Raji (cell line): ENCODE measurements around the gene RIMS4.

Source experiments
- POLR2A ChIP-seq: IDR thresholded peaks from 2 replicates; pipeline ENCODE4 v1.6.1; 2011; ENCODE audit warnings: low read depth, low read length, control low read depth; ENCODE audit not compliant: insufficient read depth

Gene RIMS4

DNA sequence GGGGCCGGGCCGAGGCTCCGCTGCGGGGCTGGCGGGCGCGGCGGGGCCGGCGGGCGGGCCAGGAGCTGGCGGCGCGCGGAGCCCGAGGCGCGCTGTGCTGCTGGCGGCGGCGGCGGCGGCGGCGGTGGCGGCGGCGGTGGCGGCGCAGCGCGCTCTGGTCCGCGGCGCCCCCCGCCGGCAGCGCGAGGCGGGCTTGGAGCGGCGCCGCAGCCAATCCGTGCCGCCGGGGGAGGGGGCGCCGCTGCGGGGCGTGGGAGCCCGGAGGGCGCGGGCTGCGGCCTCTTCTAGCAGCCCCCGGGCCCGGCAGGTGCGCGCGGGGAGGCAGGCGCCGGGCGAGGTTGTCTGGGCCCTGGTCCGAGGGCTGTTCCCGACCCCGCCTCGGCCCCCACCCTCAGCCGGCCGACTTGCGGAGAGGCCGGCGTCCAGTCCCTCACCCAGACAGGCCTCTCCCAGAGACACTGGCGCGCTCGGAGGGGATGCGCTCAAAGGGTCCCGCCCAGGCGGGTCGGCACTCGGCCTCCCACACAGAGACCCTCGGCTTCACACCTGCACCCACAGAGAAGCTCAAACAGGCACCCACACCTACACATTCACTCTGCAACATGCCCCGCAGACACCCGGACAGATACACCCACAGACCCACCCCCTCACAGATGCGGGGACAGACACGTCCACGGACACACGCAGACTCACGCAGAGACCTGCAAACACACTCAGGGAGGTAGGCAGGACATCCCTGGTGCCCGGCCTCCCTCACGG is at the start of gene RIMS4:
Gene RIMS4, minus strand, starts transcription at position 156 of the 759 bp plus-strand sequence. CDS start 275 bp downstream, outside the sequence.
- no peak for TF ChIP-seq POLR2A

DNA sequence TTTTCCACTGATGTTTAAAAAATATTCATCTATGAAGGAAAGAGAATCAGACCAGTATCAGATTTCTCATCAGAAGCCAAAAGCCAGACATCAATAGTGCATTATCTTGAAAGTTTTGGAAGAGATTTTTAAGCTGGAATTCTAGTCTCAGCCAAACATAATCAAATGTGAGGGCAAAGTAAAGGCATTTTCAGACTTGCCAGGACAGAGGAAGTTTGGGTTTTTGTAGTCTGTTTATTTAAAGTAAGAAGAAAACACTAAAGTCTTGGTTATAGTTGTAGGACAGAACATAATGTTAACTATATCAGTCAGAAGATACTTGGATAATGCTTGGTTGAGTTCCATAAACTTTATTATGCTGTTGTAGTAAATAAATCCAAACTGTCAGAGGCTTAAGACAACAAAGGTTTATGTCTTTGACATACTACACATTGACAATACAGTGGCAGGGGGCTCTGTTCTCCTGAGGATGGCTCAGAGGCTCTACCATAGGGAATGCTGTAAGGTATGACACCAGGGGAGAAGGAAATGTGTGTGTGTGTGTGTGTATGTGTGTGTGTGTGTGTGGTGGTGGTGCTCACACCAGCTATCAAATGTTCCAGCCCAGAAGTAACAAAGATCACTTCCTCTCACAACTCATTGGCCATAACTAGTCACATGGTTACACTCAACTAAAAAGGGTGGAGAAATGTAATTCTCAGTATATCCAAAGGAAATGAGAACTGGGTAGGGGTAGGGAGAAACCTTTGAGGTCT is 48.4 kb upstream of the RIMS4 start:
- TF ChIP-seq POLR2A, result no peak

DNA sequence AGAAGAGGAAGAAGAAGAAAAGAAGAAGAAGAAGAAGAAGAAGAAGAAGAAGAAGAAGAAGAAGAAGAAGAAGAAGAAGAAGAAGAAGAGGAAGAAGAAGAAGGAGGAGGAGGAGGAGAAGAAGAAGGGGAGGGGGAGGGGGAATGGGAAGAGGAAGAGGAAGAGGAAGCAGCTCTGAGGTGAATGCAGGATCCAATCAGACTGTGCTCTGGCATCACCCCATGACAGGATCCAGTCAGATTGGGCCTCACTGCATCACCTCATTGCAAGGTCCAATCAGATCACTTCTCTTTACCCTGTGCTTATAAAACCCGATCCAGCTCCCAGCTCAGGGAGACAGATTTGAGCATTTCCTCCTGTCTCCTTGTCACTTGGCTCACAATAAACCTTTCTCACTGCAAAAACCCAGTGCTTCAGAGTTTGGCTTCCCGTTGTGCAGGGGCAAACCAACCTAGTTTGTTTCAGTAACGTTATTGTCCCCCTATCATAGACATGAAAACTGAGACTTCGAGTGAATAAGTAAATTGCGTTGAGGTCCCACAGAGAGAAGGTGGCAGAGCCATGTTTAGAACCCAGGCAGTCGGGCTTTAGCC is 46.6 kb upstream of the RIMS4 start:
- no peak for TF ChIP-seq POLR2A

DNA sequence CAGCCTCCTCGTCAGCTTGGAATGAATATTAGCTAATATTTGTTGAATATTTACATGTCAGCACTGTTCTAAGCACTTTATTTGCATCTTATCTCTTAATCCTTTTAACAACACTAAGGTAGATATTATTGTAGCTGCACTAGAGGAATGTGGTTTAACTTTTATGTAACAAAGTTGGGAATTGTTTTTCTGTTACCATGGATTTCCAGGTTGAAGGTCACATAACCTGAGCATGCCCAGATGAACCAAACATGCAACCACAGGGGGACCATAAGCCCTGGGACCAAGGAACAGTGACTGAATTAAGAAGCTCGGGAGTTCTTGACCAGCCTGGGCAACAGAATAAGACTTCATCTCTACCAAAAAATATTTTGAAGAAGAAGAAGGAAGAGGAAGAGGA is 46.1 kb upstream of the RIMS4 start:
- TF ChIP-seq POLR2A, result no peak

DNA sequence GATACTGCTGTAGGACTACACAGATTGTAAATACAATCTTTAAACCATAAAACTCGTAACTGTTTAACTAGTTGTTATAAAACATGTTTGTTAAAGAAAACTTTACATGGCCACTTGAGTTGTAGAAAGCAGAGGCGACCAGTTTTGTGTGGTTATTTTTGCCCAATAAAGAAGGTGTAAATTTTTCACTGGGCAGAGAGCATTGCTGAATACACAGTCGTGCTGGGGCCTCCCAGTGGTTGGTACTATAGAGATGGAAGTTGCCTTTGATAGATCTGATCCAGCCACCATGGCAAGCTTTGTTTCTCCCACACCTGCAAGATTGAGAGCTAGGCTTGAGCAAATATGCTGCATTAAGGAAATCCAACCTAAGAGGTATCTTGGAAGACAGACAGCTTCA is 41.2 kb upstream of the RIMS4 start:
- TF ChIP-seq POLR2A, result no peak

DNA sequence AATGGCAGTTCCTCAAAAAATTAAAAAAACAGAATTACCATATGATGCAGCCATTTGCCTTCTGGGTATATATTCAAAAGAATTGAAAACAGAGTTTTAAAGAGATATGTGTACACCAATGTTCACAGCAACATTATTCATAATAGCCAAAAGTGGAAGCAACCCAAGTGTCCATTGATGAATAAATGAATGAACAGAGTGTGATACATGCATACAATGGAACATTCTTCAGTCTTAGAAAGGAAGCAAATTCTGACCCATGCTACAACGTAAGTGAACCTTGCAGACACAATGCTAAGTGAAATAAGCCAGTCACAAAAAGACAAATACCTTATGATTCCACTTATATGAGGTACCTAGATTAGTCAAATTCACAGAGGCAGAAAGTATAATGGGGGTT is 40.5 kb upstream of the RIMS4 start:
- no peak for TF ChIP-seq POLR2A

DNA sequence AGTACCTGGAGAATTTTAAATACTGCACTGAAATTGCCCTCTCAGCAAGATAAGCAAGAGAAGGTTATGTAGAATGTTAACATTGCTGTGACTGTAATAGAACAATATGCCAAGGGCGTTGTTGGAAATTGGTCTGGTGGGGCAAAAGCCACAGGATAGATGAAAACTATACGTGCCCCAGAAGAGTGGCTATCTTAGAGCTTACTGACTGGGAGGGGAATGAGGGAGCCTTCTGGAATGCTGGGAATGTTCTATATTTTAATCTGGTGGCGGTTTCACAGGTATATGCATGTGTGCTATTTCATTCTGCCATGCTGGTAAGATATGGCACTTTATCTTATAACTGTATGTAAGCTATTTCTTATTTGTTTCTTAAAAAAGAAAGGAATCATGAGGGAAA is 39.9 kb upstream of the RIMS4 start:
- TF ChIP-seq POLR2A, result no peak

DNA sequence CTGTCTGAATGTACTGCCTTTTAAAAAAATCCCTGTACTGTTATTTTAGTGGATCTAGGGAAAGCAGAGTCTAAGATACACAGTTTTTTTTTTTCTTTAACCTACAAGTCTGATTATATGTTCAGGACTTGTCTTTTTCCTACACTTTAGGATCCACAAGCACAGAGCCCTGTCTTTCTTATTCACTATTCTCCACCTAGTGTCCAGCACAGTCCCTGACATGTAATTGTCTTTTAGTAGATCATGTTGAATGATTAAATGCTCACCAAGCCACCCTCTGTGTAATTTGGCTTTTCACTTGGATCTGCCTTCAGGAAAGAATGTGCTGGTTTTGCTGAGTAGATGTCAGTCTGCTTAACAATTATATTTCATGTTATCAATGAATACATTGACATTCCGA is 39.4 kb upstream of the RIMS4 start:
- no peak for TF ChIP-seq POLR2A

DNA sequence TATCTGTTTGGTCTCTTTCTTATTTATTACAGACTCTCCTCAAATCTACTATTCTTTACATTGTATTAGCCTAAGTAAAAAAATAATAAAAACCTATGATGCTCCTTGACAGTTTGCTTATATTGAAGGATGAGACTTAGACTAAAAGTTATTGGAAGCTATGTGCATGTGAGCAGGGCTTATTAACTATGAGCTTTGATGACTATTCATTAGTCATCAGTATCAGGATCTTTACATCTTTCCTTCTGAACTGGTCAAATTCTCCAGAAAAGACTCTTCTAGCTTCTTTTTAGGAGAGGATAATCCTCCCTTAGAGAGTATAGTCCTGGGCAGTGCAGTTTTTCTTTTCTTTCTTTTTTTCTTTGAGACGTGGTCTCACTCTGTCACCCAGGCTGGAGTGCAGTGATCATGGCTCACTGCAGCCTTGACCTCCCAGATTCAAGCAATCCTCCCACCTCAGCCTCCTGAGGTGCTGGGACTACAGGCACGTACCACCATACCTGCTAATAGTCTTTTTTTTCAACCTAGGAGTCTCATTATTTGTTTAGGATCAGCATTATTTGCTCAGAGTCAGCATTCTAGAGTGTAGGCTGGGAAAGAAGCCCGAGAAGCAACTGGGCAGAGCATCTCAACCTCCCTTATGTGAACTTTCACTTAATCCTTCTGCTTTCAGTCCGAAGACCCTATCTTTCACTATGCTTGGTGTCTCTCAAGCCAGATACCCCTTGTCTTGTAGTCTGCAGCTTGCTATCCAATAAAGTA is 38.1 kb upstream of the RIMS4 start:
- TF ChIP-seq POLR2A, result no peak

DNA sequence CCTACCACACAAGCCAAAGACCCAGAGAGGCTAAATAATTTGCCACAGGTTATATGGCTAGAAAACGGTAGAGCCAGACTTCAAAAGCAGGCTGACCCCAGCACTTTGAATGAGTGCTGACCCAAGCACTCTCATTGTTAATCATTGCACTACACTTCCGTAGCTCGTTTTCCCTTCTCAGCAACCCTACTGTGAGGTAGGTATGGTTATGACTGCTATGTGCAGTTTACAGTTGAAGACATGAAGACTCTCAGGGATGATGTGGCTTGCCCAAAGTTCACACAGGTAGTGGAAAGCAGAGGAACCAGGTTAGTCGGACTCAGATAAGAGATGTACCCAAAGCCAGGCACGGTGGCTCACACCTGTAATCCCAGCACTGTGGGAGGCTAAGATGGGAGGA is 33.5 kb upstream of the RIMS4 start:
- TF ChIP-seq POLR2A, result no peak

DNA sequence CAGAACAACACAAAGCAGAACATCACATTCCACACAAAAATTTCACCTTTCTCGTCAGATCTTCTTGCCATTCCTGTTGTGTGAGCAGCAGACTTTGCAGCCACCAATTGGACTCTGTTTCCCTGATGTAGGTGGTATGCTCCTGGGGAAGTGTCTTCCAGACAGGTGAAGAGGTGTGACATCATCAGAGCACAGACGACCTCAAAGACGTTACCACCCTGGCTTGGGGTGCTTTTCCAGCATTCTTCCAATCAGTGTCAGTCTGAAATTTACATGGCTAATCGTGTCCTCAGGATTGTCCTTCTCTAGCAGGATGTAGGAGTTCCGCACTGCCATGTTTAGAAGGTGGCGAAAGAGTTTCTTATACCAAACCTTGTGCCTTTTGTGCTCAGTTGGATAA is 31.6 kb upstream of the RIMS4 start:
- TF ChIP-seq POLR2A, result no peak

DNA sequence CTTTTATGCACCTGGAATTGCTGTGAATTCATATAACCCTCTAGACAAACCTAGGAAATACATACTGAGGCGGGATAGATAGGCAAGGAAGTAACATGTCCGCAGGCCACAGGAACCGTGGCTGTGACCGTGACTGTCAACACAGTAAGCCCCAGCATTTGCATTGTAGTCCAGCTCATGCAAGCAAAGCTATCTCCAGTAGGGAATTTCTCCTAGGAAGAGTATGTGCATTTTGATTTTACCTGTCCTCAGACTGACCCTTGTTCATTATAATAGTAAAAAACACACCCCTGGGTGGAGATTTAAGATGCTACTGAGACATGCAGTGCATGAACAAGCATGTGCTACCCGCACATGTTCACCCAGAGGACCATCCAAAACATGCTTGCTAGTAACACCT is 30.5 kb upstream of the RIMS4 start:
- TF ChIP-seq POLR2A, result no peak

DNA sequence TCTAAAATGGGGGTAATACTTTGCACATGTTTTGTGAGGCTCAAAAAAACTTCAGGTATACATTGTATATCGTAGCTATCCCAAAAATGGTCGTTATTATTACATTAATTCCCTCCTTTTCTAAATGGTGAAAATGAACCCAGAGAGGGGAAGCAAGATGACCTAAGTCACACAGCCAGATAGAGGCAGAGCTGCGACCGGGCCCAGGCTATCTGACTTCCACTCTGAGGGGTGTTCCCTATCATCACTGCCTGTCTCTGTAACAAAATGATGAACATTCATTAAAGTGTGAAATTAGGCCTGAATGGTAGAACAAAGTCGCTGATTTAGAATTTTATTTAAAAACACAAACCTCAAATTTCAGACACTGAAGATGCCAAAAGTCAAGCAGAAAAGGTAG is 29.1 kb upstream of the RIMS4 start:
- no peak for TF ChIP-seq POLR2A

DNA sequence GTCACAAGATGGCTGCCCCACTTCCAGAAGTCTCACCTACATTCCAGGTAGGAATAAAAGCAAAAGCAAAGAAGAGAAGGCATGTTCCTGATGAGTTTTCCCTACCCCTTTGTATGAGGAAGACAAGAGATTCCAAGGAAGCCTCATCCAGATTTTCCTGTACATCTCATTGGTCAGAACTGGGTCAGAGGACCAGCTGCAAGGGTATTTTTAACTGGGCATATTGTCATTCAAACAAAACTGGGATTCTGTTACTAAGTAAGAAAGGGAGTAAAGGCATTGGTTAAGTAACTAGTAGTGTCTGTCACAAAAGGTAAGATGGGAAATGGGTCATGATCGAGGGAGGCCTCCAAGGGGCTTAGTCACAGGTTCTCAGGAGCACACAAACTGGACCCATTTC is 28.2 kb upstream of the RIMS4 start:
- TF ChIP-seq POLR2A, result no peak

DNA sequence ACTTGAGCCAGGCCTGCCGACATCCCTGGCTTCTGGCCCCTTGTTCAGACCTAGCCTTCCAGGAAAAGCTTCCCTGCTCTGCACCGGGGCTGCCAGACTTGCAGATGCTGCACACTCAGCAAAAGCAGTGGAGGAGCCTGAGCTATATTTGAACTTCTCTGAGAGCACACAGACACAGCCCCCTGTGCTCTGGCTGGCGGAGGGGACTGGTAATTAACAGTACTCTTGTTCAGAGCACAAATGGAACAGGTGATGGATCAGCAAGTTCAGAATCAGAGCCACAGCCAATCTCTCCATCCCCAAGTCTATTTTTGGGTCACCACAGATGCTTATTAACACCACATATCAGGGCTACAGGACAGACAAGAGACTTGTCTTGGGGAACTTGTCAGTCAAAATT is 27.6 kb upstream of the RIMS4 start:
- TF ChIP-seq POLR2A, result no peak
